Fibroblast of pulmonary artery (primary cell): ENCODE measurements around the gene TXNDC15.
"Not testable (repeated sequence)": the region's sequence is repeated elsewhere in the genome, so short reads cannot be mapped to it uniquely, and the experiment has no call there.

Source experiments
- DNase-seq: peaks from one replicate; pipeline ENCODE4 v3.0.0-alpha.2; 2010; ENCODE audit warnings: low read depth
- H3K4me3 ChIP-seq: replicated peaks from 2 replicates; pipeline ENCODE4 v1.5.1; 2011; ENCODE audit warnings: low read depth, mild to moderate bottlenecking, control low read depth, low read length, moderate library complexity
- CTCF ChIP-seq: IDR thresholded peaks from 2 replicates; pipeline ENCODE4 v1.5.1; 2011; ENCODE audit warnings: mild to moderate bottlenecking, control low read depth, low read length, inconsistent platforms; ENCODE audit errors: missing control alignments

TXNDC15 gene

DNA sequence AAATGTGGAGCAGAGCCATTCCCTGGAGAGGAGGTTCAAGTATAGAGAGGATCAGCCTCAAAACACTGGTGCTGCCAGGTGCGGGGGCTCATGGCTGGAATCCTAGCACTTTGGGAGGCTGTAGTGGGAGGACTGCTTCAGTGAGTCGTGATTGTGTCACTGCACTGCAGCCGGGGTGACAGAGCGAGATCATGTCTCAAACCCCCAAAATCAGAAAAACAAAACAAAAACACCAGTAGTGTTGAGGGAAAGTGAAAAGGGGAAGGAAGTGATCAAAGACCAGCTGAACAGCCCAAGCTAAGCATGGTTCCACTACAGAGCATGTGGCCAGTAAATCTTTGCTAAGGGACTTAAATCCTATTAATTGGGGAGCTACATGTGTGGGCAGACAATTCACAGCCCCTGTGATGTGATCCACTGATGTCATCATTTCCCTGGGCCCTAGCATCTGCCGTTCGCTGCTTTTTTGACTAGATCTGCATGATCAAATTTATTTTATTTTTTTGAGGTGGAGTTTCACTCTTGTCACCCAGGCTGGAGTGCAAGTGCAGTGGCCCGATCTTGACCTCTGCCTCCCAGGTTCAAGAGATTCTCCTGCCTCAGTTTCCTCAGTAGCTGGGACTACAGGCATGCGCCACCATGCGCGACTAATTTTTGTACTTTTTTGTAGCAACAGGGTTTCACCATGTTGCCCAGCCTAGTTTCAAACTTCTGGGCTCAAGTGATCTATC, 28.1 kb downstream of the TXNDC15 start:
- DNase-seq: peak; percentile 1
- no peak overlapping the region for H3K4me3 ChIP-seq
- no peak for TF ChIP-seq CTCF

DNA sequence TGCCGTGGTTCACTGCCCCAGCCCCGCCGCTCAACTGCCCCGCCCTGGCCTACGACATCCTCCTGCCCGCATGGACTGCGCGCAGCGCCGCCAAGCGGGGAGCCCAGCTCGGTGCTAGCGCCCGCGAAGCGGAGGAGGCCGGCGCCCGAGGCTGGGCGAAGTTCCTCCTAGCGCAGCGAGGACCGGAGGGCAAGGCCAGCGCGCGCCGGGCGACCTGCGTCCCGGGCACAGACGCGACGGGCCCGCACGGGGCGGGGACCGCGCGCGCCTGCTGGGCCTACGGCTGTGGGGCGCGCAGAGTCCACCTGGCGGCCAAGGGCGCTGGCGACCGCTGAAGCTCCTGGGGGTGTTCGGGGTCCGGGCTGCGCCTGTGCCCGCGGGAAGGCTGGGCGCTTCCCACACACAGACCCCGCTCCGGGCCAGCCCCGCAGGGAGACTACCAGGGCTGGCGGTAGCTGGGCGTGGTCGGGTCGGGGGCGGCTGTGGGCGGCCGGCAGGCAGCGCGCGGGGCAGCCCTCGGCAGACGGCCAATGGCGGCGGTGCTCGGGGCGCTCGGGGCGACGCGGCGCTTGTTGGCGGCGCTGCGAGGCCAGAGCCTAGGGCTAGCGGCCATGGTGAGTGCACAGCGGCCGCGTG, 30.6 kb downstream of the TXNDC15 start, which contains the start of gene PCBD2:
TSS of gene PCBD2 (plus strand) at position 522 of the 636 bp plus-strand sequence. CDS start at position 531, 9 bp downstream.
- H3K4me3 ChIP-seq: peak within 1 kb of the TSS; percentile 70
- peak; percentile 64 for TF ChIP-seq CTCF
- DNase-seq: peak; percentile 89

DNA sequence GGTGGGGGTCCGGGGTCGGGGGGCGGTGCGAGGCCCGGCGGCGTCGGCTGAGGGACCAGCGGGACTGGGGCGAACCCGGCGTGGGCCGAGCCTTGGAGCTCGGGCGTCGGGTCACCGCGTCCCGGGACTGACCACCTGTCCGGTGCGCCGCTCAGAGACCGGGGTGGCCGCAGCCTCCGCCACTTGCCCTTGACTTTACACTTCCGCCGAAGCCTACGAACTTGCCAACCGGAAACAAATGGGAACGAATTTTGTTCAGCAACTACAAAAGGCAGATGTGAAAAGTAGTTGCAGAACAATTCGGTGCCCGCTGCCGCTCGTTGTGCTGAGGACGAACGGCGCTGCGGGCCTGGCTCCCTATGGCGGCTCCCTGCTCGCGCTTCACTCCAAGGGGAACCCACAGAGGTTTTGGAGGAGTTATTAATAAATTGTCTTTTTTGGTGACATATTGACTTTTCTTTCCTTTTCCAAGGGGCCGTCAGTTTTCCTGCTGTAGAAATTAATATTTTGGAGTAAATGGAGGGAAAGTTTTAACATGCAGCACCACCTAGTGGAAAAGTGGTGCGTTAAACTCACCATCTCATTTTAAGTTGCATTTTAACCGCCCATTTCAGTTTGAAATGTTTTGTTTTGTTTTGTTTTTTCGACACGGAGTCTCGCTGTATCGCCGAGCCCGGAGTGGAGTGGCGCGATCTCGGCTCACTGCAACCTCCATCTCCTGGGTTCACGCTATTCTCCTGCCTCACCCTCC, 31.2 kb downstream of the TXNDC15 start:
- peak overlapping the region; percentile 70 for H3K4me3 ChIP-seq
- TF ChIP-seq CTCF: peak; percentile 65
- peak; percentile 81 for DNase-seq

- no peak for TF ChIP-seq CTCF
- no peak overlapping the region for H3K4me3 ChIP-seq
- DNase-seq: no peak
Measured at GRCh38 chr5:134906811-134907210, 32.6 kb downstream of the TXNDC15 start.

GRCh38 chr5:134910752-134911151, 36.6 kb downstream of the TXNDC15 start:
- not testable (repeated sequence) for H3K4me3 ChIP-seq, DNase-seq

DNA sequence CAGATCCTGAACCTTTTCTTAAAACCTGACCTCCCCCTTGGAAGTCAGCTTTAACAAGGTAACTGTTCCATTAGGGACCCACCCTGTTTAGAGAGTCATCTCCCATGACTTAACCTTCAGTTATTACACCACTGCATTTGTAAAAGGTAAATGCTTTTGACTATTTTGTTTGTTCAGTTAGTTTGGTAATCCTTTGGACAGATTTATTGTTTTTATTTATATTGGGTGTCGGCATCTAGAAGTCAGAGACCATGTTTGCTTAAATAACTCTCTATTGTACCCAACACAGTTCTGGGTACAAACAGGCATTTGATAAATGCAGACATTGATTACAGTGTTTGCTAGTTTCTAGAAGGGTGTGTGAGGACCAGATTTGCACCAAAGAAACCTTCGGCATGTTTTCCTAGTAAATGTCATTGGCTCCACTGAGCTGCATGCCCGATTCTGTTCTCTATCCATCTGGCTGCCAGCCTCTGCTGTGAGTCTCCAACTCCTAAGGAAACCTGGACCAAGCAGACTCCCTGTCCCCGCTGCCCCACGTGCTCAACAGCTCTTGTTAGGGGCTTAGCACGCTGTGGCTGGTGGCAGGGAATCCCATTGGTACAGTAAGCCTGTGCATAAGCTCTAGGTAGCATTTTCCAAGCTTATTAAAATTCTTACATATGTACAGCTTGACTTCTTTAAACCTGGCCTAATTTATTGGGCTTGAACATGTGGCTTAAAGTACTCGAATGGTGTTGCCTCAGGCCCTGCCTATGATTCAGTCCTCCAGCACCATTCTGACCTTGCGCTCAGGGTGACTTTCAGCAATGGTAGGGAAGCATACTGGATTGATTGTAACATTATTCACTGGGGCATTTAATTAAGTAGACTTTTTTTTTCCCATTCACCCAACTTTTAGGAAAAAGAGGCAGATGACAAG, 37.4 kb downstream of the TXNDC15 start:
- H3K4me3 ChIP-seq: no peak overlapping the region
- no peak for DNase-seq
- TF ChIP-seq CTCF: no peak
